Stomach (tissue), 9 donors: ENCODE results near the gene CHST14. TPM values are rescaled to one million over a fixed set of nuclear protein-coding genes. Genes with fewer than 3 reads are reported as not detected.

Experiments used
- DNase-seq, 2 donors: peaks; one replicate each; pipeline versions ENCODE4 v3.0.0 to v3.0.0-alpha.2; 2013 to 2019
- H3K27ac ChIP-seq, 5 donors: fragments of 200-600 bp in 4 of 5; sonication (generic) in 4 of 5; one replicate each; pipeline ENCODE4 v1.5.1; 2013 to 2019; ENCODE audit warnings: mild to moderate bottlenecking in 1 of 5, moderate library complexity in 1 of 5
- H3K27me3 ChIP-seq, 3 donors: fragments of 200-600 bp; sonication (generic); one replicate each; pipeline ENCODE4 v1.5.1; 2017 to 2019; ENCODE audit warnings: mixed run types in 1 of 3
- H3K36me3 ChIP-seq, 4 donors: fragments of 200-600 bp; sonication (generic); 1 replicate in 3 of 4; 2 replicates in 1 of 4; pipeline ENCODE4 v1.5.1; 2016 to 2019
- H3K4me1 ChIP-seq, 4 donors: fragments of 200-600 bp; sonication (generic); one replicate each; pipeline ENCODE4 v1.5.1; 2016 to 2019
- H3K4me3 ChIP-seq, 4 donors: fragments of 200-600 bp; sonication (generic) in 3 of 4; one replicate each; pipeline ENCODE4 v1.5.1; 2016 to 2019; ENCODE audit warnings: mild to moderate bottlenecking in 1 of 4
- H3K9me3 ChIP-seq, 4 donors: fragments of 200-600 bp; sonication (generic); one replicate each; pipeline ENCODE4 v1.5.1; 2016 to 2019
- CTCF ChIP-seq, 7 experiments: fragments of 450-650 bp in 4 of 7; fragments of 200-600 bp in 3 of 7; sonication (generic) in 3 of 7; IDR thresholded peaks; one replicate each; pipeline ENCODE4 v1.5.1; 2016 to 2019; ENCODE audit warnings: antibody characterized with exemption in 7 of 7, control low read depth in 2 of 7, mild to moderate bottlenecking in 1 of 7
- EP300 ChIP-seq: sonication (generic); formaldehyde crosslinking; IDR thresholded peaks from one replicate; pipeline ENCODE4 v1.6.1; 2017; ENCODE audit warnings: antibody characterized with exemption
- POLR2A ChIP-seq, 4 donors: fragments of 450-650 bp; IDR thresholded peaks; one replicate each; pipeline ENCODE4 v1.6.1; 2016; ENCODE audit warnings: antibody characterized with exemption in 4 of 4, control low read depth in 2 of 4, mild to moderate bottlenecking in 1 of 4, moderate library complexity in 1 of 4
- POLR2AphosphoS5 ChIP-seq, 3 donors: sonication (generic); formaldehyde crosslinking; IDR thresholded peaks; one replicate each; pipeline ENCODE4 v1.6.1; 2016; ENCODE audit warnings: antibody characterized with exemption in 3 of 3
- WGBS, 5 donors: extraction: QIAGEN DNeasy Blood & Tissue Kit in 3 of 5; methylation state at CpG; one replicate each; pipeline versions ENCODE4 v1.1.5 to v1.1.7; 2013 to 2018; 5-methylcytosine and 5-hydroxymethylcytosine counted together
- intact Hi-C: fragments of 100-400 bp; cut with DNase I; formaldehyde crosslinking; loops from one replicate; pipeline ENCODE4 v1.15.1; 2023; ENCODE audit warnings: low total_unique reads
- polyA plus RNA-seq, 3 donors: library from polyadenylated mRNA; stranded (reverse); fragments of 200-250 nt; gene quantifications; one replicate each; pipeline ENCODE4 v1.2.3, GENCODE V29; 2013
- total RNA-seq, 5 donors: library from RNA; depleted of rRNA; stranded (reverse); fragments of >200 nt; gene quantifications; one replicate each; pipeline versions ENCODE4 v1.1.0 to v1.2.3, GENCODE V29; 2014 to 2016
- donor health status: healthy with polysubstance abuse.
- donor health status: Bipolar disorder and iron deficiency.
- donor health status: healthy.

Gene CHST14
- total and polyA plus RNA-seq, 8 donors = 0.92 to 14.6 (median 5.1) TPM

- TF ChIP-seq POLR2A (IDR thresholded peaks at IDR 0.05) (no peak), POLR2AphosphoS5 (IDR thresholded peaks at IDR 0.05) (no peak), CTCF (IDR thresholded peaks at IDR 0.05) (no peak), EP300 (no peak)
- intact Hi-C loops = no loop called here
- H3K4me3 ChIP-seq = no peak overlapping the region
- H3K27me3 ChIP-seq = no peaks in the 10 kb centered on the region
- H3K4me1 ChIP-seq = no peaks in the 10 kb centered on the region
- 81 to 89% (median 85%) methylated on average over 10 of the region's 10 CpGs for WGBS, 5 donors
- no peak overlapping the region for H3K27ac ChIP-seq
- H3K9me3 ChIP-seq = no peaks in the 10 kb centered on the region
- DNase-seq = no peak
- peaks cover 0 to 14% (median 4%) of the 10 kb centered on the region in 4 donors for H3K36me3 ChIP-seq
These were observed 41.6 kb upstream of the CHST14 start for GRCh38 chr15:40429068-40429710.

GRCh38 chr15:40430271-40430805 is 40.4 kb upstream of the CHST14 start:
- Histone ChIP-seq H3K4me1 (peaks cover 0 to 1% (median under 1%) of the 10 kb centered on the region in 4 donors), H3K27me3 (peaks cover 0 to 5% (median 0%) of the 10 kb centered on the region in 3 donors), H3K27ac (no peak overlapping the region), H3K36me3 (peaks cover 0 to 14% (median 4%) of the 10 kb centered on the region in 4 donors), H3K4me3 (no peak overlapping the region), H3K9me3 (no peaks in the 10 kb centered on the region)
- intact Hi-C loops = no loop called here
- 57 to 78% (median 68%) methylated on average over 10 of the region's 10 CpGs for WGBS, 5 donors
- TF ChIP-seq CTCF (IDR thresholded peaks at IDR 0.05) (no peak), POLR2AphosphoS5 (IDR thresholded peaks at IDR 0.05) (no peak), EP300 (no peak), POLR2A (IDR thresholded peaks at IDR 0.05) (no peak)
- DNase-seq = peak in 1 of 2 donors; percentile 52

GRCh38 chr15:40435023-40435709 is 35.6 kb upstream of the CHST14 start:
- Histone ChIP-seq H3K9me3 (no peaks in the 10 kb centered on the region), H3K27ac (no peak overlapping the region), H3K36me3 (no peaks in the 10 kb centered on the region), H3K4me1 (peaks cover 31 to 48% (median 39%) of the 10 kb centered on the region in 4 donors), H3K27me3 (peaks cover 0 to 42% (median 12%) of the 10 kb centered on the region in 3 donors), H3K4me3 (peak overlapping the region in 1 of 4 donors; percentile 52)
- no peak for TF ChIP-seq POLR2A (IDR thresholded peaks at IDR 0.05)
- TF ChIP-seq CTCF (IDR thresholded peaks at IDR 0.05) = no peak
- TF ChIP-seq POLR2AphosphoS5 (IDR thresholded peaks at IDR 0.05) = no peak
- TF ChIP-seq EP300 = no peak
- intact Hi-C loops = no loop called here
- 47 to 70% (median 57%) methylated on average over 18 to 20 of the region's 20 CpGs for WGBS, 5 donors
- no peak for DNase-seq

GRCh38 chr15:40435710-40436089 is 35.1 kb upstream of the CHST14 start:
- WGBS, 5 donors = 5 to 17% (median 10%) methylated on average over 11 to 15 of the region's 15 CpGs
- no peak for TF ChIP-seq POLR2AphosphoS5 (IDR thresholded peaks at IDR 0.05)
- no peak for TF ChIP-seq EP300
- no peak for TF ChIP-seq CTCF (IDR thresholded peaks at IDR 0.05)
- no peak for TF ChIP-seq POLR2A (IDR thresholded peaks at IDR 0.05)
- DNase-seq = peak in 1 of 2 donors; percentile 41
- H3K4me1 ChIP-seq = peaks cover 34 to 52% (median 44%) of the 10 kb centered on the region in 4 donors
- peak overlapping the region in 1 of 5 donors; percentile 54 for H3K27ac ChIP-seq
- H3K9me3 ChIP-seq = no peaks in the 10 kb centered on the region
- no peaks in the 10 kb centered on the region for H3K36me3 ChIP-seq
- peak overlapping the region; percentile 41 to 52 (median 46) for H3K4me3 ChIP-seq
- peaks cover 0 to 47% (median 12%) of the 10 kb centered on the region in 3 donors for H3K27me3 ChIP-seq
- intact Hi-C loops = no loop called here
